NCI-H187 (cell line): ENCODE measurements around the gene PRKCB.

Experiments used
- DNase-seq, 2 experiments: peaks; one replicate each; lab custom pipeline; 2025; lab: John Stamatoyannopoulos, UW

Gene PRKCB

DNA sequence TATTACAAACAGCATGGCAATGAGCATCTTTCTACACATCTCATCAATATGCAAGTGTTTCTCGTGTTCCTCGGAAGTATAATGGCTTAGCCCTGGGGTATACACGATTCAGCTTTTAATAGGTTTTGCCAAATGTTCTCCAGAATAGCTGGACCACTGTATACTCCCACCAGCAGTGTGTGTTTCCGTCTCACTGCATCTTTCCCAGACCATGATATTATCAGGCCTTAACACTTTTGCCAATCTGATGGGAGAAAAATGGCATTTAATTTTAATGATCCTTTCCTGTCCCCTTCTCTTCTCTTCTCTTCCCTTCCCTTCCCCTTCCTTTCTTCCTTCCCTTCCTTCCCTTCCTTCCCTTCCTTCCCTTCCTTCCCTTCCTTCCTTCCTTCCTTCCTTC, 30.8 kb downstream of the PRKCB start:
- DNase-seq: no peak

DNA sequence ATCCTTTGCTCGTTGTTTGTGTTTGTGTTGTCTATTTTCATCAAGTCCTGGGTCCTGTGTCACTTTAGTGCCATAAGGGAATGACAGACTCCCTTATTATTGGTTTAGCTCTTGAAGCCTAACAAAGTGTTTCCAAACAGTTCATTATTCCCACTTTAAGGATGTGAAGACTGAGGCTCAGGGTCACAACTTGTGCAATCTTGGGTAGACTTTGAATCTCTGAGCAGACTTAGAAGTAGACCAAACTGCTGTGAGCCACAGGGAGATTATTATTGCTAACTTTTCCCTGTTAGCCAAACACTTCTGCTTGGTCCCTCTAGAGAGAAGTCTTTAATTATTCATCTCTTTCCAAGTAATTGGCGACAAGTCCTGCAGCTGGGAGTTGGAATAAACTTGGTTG, 31.8 kb downstream of the PRKCB start:
- DNase-seq: no peak

GRCh38 chr16:23868136-23868535, 32.4 kb downstream of the PRKCB start:
- no peak for DNase-seq

GRCh38 chr16:23869052-23869451, 33.3 kb downstream of the PRKCB start:
- no peak for DNase-seq

GRCh38 chr16:23871924-23872323, 36.1 kb downstream of the PRKCB start:
- no peak for DNase-seq

DNA sequence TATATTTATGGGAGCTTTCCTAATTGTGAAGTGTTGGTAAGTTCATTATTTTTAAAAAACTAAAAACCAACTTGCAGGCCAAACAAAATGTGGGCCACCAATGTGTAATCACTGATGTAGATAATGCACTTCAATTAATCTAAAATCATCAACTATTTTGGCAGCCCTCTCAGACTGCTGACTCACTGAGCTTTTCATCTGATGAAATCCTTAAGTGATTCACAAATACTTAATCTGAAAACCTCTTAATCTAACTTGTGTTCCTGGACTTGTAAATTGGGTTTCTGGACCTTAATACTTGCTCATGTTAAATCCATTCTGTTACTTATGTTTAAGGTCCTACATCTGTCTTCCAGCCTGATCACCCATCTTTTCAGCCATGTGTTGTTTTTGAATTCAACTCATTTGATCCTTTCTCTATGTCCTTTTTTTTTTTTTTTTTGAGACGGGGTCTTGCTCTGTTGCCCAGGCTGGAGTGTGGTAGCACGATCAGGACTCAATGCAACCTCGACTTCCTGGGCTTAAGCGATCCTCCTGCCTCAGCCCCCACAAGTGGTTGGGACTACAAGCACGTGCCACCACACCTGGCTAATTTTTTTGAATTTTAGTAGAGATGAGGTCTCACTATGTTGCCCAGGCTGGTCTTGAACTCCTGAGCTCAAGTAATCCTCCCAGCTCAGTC, 39.0 kb downstream of the PRKCB start:
- no peak for DNase-seq

DNA sequence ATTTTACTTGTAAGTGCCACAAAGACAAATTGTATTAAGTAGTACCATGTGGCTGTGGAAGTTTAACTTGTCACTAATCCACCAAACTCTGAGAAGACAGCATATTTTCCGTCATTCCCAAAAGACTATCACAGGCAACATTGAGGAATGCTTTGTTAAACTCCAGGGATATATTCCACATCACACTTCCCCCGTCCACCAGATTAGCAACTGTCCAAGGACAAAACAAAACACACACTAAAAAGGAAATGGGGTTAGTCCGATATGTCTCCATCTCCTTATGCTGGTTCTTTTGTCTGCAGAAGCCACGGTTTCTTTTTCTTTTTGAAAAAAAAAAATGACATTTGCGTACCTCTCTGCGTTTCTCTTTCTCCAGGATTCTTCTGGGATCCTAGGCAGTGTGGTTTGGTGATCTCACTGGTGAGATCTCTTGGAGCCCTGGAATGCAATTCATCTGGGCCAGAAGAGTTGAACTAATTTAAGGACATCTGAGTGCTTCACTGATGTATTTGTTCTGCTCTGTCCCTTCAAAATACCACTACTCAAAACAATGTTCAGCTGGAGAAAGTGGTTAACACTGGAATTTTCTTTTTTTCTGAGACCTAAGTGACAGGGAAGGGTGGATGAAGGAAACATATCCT, 40.6 kb downstream of the PRKCB start:
- DNase-seq: no peak

DNA sequence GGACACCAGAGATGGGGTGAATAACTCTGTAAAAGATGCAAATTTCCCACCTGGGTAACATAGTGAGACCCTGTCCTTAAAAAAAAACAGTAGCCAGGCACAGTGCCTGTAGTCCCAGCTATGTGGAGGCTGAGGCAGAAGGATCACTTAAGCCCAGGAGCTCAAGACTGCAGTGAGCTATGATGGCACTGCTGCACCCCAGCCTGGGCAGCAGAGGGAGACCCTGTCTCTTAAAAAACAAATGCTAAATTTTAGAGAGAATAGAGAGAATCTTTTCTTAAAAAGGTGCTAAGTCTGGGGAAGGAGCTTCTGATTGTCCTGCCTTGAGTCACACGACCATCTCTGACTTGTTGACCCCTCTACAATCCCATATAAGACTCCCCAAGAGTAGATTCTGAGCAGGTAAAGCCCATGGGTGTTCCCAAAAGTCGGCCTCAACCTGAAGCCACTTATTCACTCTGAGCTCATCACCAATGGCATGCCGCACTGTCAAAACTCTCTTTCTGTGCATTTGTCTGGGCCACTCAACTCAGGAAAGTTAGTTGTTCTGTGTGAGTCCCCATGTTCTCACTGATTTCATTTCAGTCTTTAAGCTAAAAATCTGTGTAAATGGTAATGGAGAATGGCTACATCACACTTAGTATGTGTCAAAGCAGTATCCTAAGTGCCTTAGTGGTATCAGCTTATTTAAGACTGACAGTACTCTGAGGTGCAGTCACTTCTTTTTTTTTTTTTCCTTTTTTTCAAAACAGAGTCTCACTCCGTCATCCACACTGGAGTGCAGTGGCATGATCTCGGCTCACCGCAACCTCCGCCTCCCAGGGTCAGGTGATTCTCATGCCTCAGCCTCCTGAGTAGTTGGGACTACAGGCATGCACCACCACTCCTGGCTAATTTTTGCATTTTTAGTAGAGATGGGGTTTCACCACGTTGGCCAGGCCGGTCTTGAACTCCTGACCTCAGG, 41.6 kb downstream of the PRKCB start:
- no peak for DNase-seq

- no peak for DNase-seq
Observed at GRCh38 chr16:23879735-23880373, 44.1 kb downstream of the PRKCB start.

DNA sequence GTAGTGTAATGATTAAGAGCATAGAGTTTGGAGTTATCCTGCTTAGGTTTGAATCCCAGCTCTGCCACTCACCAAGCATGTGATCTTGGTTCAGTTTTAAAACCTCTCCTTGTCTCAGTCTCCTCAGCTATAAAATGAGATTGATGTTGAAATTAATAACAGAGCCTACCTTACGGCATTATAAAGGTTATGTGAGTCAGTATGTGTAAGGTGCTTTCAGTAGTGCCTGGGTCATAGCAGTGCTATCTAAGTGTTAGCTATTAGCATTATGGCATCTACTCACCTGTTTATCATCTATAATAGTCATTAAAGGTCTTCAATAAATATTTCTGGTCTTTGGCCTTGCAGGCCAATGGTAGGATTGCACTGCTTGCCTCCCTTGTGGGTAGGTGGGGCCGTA, 53.4 kb downstream of the PRKCB start:
- no peak for DNase-seq

DNA sequence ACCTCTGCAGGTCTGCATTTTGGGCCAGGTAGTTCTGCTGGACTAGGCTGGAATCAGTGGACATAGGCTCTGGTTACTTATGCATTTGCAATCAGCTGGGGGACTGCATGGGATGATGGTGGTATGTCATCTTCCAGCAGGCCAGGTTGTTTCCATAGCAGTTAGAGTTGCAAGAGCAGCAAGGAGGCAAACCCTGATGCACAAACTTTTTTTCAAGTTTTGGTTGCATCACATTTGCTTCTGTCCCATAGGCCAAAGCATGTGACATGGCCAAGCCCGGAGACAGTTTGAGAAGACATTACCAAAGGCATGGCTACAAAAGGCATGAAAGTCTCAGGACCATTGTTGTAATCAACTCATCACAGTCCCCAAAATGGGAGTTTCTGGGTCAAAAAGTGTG, 58.2 kb downstream of the PRKCB start:
- DNase-seq: no peak

GRCh38 chr16:23895052-23895451, 59.3 kb downstream of the PRKCB start:
- no peak for DNase-seq

DNA sequence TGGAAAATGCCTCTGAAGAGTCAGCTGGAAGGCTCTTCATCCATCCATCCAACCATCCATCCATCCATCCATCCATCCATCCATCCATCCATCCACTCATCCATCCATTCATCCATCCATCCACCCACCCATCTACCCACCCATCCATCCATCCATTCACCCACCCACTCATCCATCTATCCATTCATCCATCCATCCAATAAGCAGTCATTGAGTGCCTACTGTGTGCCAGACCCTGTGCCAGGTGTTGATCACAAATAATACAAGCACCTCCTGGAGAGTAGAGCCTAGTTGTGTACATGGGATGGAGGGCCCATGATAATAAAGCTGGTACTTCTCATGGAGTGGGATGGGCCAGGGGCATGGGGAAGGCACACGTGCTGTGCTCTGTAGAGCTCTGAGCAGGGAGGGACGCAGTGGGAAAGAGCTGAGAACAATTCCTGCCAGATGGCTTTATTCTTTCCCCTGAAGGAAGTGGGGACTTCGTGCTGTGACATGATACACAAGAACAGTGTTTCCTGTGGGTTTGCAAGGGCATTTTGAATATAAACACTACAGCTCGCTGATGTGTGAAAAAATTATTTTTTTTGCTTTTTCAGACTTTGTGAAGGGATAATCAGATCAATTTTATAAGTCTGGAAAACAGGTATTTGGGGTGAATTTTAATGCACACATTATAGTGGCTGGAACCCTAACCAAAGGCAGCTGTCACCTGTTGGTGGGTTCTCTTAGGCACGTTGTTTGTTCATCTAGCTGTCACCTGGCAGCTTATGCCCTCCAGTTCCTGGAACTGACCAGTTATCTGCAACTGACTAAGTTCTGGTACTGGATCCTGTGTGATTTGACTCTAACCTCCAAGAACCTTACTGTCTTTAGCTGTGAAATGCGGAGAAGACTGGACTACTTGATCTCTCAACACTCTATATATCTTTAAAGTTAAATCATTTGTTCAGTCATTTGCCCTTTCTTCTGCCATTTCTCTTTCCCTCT, 61.3 kb downstream of the PRKCB start:
- no peak for DNase-seq

GRCh38 chr16:23898682-23899430, 63.1 kb downstream of the PRKCB start:
- no peak for DNase-seq

GRCh38 chr16:23899869-23900268, 64.1 kb downstream of the PRKCB start:
- no peak for DNase-seq

DNA sequence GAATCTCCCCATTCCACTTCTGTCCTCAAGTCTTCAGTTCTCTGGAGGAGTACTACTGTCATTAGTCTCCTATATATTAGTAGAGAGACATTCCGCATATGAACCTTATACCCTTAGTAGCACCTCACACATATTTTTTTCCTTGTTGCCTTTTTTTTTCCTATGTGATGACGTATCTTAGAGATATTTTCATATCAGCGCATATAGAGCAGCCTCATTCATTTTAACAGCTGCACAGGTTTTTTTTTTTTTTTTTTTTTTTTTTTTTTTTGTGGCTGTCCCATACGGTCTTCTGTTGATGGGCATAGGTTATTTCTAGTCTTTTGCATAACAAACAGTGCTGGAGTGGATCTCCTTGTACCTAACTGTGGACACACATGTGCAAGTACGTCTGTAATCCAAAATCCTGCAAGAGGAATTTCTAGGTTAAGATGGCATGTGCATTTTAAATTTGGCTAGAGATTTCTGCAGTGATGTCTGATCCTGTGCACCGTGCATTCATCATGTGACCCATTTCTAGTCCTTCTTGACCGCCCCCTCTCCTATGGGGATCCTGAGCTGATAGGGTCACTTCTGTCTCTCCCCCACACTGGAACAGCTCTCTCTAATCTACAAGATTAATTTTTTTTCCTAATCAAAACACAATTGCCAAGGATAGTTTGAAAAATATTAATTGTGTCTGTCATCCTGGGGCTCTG, 64.8 kb downstream of the PRKCB start:
- DNase-seq: no peak

DNA sequence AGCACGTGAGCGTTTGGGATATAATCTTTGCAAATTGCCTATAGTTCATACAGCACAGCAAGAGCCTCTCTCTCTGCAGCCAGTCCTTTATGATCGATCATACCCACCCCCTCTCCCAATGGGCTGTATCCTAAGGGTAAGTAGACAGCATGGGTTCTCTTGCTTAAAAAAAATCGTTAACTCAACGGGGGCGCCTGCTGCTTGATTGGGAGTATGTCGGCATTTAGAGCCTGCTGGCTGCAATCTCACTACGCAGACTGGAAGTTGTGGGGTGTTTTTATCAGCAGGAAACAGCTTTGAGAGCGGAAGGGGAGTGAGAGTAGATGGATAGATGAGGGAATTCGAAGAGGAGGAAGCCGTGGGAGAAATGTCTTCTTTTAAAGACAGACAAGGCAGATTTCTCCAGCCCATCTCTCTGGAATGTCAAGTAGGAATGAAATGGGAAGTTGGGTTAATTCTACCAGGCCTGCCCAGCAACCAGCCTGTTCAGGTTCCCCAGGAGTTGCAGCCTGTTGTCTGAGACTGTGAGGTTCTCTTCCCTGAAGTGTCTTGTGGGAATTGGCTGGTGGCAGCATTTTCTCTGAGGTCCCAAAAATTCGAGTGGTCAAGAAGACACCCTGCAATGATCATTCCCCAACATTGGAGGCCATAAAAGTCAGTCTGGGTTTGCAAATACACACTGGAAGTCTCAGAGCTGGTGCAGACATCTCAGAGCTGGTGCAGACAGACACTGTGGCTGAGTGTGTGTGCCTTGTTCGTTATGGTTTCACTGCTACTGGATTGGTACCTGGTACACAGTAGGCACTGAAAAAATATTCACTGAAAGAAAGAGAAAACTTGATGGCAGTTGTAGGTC, 65.6 kb downstream of the PRKCB start:
- DNase-seq: no peak

DNA sequence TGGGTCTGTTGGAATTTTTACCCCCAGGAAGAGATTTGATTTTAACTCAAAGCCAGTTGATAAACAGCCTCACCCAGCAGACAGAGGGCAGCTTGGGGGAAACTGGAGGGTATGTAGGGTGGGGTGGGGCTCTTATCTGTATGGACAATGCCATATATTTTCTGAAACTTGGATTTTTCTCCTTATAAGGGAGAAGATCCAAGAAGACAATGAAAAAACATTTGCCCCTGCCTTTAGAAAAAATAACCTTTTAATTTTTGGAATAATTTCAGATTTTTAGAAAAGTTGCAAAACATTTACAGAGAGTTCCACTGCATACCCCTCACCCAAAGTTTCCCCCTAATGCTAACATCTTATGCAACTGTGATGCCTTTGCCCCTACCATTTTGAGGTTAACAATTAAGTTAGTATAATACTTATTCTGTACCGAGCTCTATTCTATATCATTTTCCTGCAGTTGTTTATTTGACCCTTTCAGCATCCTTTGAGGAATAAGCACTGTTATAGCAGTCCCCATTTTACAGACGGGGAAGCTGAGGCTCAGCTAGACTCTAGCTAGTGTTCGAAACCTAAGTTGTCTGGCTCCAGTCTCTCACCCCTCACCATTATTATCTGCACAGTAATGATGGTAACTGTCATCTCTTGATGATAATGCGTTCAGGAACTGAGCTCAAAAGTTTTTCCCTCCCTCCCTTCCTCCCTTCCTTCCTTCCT, 66.4 kb downstream of the PRKCB start:
- no peak for DNase-seq
